Fibroblast of upper back skin (primary cell): ENCODE results near the gene PCDHB14.
"Not testable (repeated sequence)": the region's sequence is repeated elsewhere in the genome, so short reads cannot be mapped to it uniquely, and the experiment has no call there.

Source experiments
- DNase-seq: peaks from one replicate; pipeline ENCODE4 v3.0.0-alpha.2; 2013

Gene PCDHB14

DNA sequence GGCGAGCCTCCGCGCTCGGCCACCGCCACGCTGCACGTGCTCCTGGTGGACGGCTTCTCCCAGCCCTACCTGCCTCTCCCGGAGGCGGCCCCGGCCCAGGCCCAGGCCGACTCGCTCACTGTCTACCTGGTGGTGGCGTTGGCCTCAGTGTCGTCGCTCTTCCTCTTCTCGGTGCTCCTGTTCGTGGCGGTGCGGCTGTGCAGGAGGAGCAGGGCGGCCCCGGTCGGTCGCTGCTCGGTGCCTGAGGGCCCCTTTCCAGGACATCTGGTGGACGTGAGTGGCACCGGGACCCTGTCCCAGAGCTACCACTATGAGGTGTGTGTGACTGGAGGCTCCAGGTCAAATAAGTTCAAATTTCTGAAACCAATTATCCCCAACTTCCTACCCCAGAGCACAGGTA lies 12.3 kb upstream of the PCDHB14 start:
- DNase-seq: not testable (repeated sequence)

DNA sequence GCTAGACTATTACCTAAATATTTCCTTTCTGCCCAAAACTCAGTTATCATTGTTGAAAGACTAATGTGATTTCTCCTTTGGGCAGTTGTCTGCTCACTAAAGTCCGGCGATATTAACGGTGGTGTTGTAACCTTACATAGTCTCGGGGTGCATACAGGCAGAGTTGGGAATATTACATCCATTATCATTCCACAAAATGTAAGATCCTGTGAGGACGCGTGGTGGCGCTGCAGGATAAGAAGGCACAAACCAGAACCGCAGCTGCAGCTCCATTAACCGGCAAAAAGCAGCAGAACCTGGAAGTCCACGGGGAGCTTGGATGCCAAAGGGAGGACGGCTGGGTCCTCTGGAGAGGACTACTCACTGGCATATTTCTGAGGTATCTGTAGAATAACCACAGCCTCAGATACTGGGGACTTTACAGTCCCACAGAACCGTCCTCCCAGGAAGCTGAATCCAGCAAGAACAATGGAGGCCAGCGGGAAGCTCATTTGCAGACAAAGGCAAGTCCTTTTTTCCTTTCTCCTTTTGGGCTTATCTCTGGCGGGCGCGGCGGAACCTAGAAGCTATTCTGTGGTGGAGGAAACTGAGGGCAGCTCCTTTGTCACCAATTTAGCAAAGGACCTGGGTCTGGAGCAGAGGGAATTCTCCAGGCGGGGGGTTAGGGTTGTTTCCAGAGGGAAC lies 9.3 kb upstream of the PCDHB14 start, which contains the start of gene PCDHB13:
Gene PCDHB13, plus strand, starts transcription at position 264 of the 684 bp plus-strand sequence. Its CDS starts 205 bp downstream, at position 469.
- not testable (repeated sequence) for DNase-seq

DNA sequence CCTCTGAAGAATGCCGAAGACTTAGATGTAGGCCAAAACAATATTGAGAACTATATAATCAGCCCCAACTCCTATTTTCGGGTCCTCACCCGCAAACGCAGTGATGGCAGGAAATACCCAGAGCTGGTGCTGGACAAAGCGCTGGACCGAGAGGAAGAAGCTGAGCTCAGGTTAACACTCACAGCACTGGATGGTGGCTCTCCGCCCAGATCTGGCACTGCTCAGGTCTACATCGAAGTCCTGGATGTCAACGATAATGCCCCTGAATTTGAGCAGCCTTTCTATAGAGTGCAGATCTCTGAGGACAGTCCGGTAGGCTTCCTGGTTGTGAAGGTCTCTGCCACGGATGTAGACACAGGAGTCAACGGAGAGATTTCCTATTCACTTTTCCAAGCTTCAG lies 8.6 kb upstream of the PCDHB14 start:
- not testable (repeated sequence) for DNase-seq

DNA sequence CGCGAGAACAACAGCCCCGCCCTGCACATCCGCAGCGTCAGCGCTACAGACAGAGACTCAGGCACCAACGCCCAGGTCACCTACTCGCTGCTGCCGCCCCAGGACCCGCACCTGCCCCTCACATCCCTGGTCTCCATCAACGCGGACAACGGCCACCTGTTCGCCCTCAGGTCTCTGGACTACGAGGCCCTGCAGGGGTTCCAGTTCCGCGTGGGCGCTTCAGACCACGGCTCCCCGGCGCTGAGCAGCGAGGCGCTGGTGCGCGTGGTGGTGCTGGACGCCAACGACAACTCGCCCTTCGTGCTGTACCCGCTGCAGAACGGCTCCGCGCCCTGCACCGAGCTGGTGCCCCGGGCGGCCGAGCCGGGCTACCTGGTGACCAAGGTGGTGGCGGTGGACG lies 7.6 kb upstream of the PCDHB14 start:
- DNase-seq: not testable (repeated sequence)

DNA sequence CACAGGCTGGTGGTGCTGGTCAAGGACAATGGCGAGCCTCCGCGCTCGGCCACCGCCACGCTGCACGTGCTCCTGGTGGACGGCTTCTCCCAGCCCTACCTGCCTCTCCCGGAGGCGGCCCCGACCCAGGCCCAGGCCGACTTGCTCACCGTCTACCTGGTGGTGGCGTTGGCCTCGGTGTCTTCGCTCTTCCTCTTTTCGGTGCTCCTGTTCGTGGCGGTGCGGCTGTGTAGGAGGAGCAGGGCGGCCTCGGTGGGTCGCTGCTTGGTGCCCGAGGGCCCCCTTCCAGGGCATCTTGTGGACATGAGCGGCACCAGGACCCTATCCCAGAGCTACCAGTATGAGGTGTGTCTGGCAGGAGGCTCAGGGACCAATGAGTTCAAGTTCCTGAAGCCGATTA lies 7.1 kb upstream of the PCDHB14 start:
- DNase-seq: not testable (repeated sequence)

DNA sequence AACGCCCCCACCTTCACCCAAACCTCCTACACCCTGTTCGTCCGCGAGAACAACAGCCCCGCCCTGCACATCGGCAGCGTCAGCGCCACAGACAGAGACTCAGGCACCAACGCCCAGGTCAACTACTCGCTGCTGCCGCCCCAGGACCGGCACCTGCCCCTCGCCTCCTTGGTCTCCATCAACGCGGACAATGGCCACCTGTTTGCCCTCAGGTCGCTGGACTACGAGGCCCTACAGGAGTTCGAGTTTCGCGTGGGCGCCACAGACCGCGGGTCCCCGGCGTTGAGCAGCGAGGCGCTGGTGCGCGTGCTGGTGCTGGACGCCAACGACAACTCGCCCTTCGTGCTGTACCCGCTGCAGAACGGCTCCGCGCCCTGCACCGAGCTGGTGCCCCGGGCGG lies 1.7 kb downstream of the PCDHB14 start:
- DNase-seq: not testable (repeated sequence)

DNA sequence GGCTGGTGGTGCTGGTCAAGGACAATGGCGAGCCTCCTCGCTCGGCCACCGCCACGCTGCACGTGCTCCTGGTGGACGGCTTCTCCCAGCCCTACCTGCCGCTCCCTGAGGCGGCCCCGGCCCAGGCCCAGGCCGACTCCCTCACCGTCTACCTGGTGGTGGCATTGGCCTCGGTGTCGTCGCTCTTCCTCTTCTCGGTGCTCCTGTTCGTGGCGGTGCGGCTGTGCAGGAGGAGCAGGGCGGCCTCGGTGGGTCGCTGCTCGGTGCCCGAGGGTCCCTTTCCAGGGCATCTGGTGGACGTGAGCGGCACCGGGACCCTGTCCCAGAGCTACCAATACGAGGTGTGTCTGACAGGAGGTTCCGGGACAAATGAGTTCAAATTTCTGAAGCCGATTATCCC lies 2.3 kb downstream of the PCDHB14 start:
- not testable (repeated sequence) for DNase-seq

DNA sequence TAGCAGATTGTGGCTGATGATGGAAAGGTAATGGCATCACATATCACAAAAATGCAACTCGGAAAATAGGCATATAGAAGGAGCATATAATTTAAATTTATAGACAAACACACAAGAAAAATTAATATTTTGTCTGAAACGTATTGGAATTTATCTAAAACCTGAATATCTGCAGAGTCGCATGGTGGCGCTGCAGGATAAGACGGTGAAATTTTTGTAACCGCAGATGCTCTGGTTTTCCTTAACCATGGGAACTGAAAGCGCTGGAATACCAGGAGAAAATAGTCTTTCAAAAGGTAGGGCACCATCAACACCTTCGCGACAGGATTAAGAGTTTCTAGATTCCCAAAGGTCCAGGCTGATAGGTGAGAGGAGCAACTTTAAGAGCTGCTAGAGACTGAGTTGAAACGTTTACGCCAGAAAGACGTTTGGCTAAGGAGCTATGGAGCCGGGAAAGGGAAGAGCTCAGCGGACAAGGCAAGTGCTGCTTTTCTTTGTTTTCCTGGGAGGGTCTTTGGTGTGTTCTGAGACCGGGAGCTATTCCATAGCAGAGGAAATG lies 11.0 kb downstream of the PCDHB14 start:
- DNase-seq: no peak

DNA sequence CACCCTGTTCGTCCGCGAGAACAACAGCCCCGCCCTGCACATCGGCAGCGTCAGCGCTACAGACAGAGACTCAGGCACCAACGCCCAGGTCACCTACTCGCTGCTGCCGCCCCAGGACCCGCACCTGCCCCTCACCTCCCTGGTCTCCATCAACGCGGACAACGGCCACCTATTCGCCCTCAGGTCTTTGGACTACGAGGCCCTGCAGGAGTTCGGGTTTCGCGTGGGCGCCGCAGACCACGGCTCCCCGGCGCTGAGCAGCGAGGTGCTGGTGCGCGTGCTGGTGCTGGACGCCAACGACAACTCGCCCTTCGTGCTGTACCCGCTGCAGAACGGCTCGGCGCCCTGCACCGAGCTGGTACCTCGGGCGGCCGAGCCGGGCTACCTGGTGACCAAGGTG lies 12.8 kb downstream of the PCDHB14 start:
- not testable (repeated sequence) for DNase-seq

DNA sequence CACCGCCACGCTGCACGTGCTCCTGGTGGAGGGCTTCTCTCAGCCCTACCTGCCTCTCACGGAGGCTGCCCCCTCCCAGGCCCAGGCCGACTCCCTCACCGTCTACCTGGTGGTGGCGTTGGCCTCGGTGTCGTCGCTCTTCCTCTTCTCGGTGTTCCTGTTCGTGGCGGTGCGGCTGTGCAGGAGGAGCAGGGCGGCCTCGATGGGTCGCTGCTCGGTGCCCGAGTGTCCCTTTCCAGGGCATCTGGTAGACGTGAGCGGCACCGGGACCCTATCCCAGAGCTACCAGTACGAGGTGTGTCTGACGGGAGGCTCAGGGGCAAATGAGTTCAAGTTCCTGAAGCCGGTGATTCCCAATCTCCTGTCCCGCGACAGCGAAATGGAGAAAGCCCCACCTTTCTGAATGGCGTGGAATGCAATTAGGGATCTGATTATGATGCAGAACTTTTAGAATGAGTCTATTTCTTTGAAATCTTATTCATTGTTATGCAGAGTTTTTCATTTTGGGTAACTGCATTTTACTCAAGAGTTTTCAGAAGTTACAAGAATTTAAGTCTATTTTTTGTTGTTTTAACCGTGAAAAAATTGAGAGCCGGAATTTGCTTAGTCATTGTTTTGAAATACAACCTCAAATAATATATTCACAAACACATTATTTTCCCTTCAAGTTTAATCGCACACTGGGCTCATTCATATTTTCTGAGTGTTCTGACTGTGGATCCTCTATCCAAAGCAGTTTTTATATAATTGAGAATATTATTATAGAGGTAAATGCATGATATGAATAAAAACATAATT lies 13.6 kb downstream of the PCDHB14 start:
- no peak for DNase-seq

DNA sequence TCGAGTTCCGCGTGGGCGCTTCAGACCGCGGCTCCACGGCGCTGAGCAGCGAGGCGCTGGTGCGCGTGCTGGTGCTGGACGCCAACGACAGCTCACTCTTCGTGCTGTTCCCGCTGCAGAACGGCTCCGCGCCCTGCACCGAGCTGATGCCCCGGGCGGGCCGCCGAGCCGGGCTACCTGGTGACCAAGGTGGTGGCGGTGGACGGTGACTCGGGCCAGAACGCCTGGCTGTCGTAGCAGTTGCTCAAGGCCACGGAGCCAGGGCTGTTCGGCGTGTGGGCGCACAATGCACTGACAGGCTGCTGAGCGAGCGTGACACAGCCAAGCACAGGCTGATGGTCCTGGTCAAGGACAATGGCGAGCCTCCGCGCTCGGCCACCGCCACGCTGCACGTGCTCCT lies 18.4 kb downstream of the PCDHB14 start:
- DNase-seq: no peak

DNA sequence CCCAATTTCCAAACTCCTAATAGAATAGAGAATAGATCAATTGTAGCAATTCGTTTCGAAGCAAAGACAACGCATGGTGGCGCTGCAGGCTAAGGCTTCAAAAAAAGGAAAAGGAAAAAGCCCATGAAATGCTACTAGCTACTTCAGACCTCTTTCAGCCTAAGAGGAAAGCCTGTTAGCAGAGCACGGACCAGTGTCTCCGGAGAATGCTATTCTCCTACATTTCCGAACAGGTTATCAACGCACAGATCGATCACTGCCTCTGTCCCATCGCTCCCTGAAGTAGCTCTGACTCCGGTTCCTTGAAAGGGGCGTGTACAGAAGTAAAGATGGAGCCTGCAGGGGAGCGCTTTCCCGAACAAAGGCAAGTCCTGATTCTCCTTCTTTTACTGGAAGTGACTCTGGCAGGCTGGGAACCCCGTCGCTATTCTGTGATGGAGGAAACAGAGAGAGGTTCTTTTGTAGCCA lies 22.1 kb downstream of the PCDHB14 start, which contains the start of gene PCDHB15:
Gene PCDHB15, plus strand, starts transcription at position 146 of the 468 bp plus-strand sequence. Its CDS starts 184 bp downstream, at position 330.
- DNase-seq: no peak

DNA sequence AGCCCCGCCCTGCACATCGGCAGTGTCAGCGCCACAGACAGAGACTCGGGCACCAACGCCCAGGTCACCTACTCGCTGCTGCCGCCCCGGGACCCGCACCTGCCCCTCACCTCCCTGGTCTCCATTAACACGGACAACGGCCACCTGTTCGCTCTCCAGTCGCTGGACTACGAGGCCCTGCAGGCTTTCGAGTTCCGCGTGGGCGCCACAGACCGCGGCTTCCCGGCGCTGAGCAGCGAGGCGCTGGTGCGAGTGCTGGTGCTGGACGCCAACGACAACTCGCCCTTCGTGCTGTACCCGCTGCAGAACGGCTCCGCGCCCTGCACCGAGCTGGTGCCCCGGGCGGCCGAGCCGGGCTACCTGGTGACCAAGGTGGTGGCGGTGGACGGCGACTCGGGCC lies 23.8 kb downstream of the PCDHB14 start:
- DNase-seq: not testable (repeated sequence)

DNA sequence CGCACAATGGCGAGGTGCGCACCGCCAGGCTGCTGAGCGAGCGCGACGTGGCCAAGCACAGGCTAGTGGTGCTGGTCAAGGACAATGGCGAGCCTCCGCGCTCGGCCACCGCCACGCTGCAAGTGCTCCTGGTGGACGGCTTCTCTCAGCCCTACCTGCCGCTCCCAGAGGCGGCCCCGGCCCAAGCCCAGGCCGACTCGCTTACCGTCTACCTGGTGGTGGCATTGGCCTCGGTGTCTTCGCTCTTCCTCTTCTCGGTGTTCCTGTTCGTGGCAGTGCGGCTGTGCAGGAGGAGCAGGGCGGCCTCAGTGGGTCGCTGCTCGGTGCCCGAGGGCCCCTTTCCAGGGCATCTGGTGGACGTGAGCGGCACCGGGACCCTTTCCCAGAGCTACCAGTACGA lies 24.3 kb downstream of the PCDHB14 start:
- not testable (repeated sequence) for DNase-seq

DNA sequence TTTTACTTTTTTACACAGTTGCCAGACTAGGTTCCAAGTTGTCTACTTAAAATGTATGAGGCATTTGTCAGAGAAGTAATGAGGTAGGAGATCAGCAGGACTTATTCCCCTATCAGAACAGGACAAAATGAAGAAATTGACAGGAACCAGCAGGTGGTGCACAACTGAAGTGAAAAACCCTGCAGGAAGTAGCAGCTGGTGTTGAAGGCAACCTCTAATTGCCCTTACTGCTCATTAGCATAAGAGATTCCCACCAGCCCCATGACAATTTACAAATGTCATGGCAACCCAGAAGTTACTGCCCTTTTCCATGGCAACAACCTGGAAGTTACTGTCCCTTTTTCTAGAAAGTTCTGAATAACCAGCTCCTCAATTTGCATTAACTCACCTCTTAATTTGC lies 27.4 kb downstream of the PCDHB14 start:
- no peak for DNase-seq

DNA sequence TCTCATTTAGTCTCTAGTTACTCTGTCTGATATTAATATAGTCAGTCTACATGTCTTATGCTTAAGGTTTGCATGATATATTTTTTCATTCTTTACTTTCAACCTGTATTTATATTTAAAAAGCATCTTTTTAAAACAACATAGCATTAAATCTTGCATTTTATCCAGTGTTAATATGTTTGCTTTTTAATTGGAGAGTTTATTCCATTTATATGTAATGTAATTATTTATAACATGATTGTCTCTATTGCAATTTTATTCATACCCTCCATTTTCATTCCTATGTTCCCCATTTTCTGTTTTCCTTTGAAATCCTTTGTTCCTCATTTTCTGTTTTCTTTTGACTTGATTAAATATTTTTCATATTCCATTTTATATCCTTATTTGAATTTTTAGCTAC lies 35.3 kb downstream of the PCDHB14 start:
- DNase-seq: no peak

DNA sequence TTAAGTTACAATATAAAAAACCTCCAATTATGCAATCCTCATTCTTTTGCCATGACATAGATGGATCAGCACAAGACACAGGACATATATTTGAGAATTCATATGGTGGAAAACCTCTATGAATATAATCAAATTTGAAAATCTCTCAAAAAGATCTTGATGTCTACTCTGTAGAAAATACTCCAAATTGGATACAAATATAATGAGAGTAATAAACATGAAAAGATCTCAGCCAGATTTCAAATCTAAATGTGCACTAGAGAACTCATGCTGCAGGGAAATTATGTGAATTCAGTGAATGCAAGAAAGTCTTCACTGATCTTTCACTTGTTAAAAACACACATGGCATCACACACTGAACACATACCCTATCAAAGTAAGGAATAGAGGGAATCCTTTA lies 35.8 kb downstream of the PCDHB14 start:
- no peak for DNase-seq

DNA sequence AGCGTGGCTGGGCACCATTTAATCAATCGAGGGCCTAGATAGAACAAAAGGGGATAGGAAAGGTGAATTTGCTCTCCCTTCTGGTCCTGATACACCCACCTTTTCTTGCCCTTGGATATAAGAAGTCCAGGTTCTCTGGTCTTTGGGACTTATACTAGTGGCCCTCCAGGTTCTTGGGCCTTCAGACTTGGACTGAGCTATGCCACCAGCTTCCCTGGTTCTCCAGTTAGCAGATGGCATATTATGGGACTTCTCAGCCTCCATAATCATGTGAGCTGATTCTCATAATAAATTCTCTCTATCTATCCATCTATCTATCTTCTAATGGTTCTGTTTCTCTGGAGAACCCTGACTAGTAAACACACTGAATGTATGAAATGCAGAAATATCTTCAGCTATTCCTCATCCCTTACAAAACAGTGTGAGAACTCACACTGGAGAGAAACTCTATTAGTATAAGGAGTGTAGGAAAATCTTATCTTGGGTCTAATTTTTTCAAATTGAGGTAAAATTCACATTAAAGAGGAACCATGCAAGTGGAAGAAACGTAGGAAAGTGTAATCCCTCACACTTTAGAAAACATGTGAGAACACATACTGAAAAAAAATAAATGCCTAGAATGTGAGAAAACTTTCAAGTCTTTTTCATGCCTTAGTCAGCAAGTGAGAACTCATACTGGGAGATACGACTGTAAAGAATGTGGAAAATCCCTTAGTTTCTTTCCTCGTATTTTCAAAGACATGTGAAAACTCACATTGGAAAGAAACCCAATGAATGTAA lies 37.5 kb downstream of the PCDHB14 start:
- no peak for DNase-seq

DNA sequence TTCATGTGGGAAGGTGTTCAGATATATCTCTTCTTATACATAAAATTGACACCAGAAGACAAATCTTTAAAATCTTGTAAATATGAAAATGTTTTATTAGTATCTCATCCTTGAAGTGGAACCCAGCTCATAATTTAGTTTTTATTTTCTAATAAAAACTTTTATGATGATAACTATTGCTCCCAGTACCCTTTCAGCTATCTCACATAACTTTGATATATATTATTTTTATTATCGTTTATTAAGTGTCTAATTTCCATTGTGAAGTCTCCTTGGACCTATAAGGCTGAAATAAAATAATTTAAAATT lies 38.0 kb downstream of the PCDHB14 start:
- DNase-seq: no peak

DNA sequence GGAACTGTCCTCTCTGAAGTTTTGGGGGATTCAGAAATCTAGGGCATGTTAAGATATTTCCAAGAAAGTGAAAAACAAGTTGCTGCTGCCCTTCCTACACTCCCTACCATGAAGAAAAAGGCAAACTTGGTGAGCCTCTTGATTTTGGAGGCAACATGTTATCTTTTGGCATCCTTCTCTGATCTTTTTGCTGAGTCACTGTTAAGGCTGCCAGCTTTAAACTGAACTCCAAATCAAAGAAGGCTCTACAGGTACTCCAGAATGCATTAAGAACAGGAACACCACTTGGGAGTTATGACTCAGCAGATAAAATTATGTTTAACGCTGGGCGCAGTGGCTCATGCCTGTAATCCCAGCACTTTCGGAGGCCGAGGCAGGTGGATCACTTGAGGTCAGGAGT lies 46.1 kb downstream of the PCDHB14 start:
- no peak for DNase-seq

DNA sequence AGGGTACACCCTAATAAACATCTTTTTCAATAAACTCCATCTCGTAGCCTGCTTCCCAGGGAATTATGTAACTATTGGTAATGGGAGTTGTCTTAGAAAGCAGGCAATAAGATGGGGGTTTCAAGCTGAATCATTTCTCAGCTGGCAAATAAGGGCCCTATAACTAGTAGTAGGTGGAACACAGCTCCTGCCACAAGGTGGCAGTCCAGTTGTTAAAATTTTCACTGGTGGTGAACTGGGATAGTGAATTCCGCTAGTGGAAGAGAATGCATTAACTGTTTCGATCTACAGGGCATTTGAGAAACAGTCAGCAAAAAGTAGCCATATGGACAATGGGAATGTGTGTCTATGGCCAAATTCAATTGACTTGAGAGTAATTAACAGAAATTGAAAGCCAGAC lies 49.8 kb downstream of the PCDHB14 start:
- no peak for DNase-seq
